Right hindlimb (tissue), 1 donor: Measurements from ENCODE around the gene IGBP1.
"Not testable (repeated sequence)": the region's sequence is repeated elsewhere in the genome, so short reads cannot be mapped to it uniquely, and the experiment has no call there.

Source experiments
- DNase-seq: peaks from one replicate; pipeline ENCODE4 v3.0.0-alpha.2; 2018

The IGBP1 gene

DNA sequence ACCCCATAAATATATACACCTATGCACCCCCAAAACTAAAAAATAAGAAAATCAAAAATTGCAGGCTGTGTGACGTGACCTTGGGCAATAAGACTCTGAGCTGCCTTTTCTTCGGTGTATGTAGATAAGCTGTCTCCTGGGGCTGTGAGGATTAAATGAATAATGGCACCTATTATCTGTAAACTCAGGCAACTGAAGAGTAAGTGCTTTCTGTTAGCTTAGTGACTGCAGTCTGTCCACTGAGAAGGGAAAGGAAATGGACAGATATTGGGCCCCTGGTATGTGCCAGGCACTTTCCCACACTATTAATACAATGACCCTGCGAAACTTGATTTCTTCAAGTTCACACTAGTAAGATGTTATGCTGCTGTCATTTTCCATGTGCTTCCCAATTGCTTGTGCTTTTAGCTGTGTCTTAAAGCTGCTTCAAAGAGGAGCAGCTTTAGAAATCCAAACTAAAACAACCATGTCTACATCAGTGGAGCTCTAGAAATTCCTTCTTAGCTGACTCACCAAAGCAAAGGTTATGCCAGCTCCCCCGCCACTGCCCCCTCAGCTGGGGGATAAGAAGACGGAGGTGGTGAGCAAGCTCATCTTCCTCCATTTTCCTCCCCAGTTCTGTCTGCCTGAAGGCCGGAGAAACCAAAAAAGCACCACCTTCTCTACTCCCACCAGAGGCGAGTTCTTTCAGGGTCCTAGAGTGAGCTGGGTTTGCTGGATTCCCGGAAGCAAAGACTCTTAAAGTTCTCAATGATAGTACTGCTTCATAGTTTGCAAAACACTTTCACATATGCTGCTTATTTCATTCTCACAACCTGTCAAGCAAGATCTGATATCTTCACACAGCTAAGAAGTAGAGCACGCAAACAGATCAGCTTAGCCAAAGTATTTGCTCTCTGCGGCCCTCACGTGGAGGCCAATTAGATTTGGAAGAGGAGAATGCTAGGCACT, 35.3 kb downstream of the IGBP1 start:
- DNase-seq: peak; percentile 33

DNA sequence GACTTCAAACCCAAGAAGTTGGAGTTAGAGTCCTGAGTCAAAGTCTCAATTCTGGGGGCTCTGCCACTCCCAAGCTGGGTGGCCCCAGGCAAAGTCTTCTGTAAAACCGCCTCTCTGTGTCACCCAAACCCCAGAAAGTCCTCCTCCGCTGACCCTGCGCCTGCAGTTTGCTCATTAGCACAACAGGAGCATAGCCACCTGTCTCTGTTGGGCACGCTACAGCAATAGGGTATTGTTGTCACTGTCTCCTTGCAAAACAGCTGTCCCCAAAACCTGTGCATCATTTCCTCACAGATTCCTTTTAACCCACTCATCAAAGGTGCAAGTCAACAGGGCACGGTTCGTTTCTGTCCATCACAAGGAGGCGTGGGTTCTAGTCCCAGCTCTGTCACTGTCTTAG, 36.0 kb downstream of the IGBP1 start:
- no peak for DNase-seq

DNA sequence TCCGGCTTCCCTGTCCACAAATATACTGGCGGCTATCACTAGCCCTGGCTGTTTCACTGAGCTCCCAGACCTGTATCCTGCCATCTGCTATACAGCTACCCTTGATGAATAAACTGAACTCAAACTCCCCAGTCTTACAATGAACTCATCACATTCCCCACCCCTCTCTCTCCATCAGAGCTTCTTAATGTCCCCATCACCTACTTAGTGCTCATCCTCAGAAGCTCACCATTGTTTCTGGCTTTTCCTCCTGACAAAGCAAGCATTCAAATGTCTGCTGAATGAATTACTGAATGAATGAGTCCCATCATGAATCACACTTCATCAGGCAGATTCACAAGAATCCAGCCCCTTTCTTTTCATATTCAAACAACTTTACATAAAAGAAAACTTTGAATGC, 38.4 kb downstream of the IGBP1 start:
- DNase-seq: no peak

- no peak for DNase-seq
Measured at GRCh38 chrX:70172221-70172620, 39.0 kb downstream of the IGBP1 start.

DNA sequence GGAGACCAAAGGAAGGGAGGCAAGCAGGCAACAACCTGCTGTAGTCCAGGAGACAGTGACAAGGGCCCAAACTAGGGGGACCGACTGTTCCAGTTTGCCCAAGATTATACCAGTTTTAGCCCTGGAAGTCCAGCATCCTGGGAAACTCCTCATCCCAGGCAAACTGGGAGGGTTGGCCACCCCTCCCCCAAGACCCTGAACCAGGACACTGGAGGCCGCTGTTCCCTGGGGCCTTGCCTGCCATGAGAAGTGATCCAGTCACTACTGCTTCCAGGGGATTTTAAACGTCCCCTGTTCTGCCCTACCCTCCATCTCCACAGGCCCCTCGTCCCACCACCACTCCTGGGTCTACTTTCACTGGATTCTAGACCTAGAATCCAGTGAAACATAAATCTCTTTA, 39.7 kb downstream of the IGBP1 start:
- DNase-seq: no peak

- no peak for DNase-seq
Measured at GRCh38 chrX:70174754-70175153, 41.5 kb downstream of the IGBP1 start.

- DNase-seq: no peak
Measured at GRCh38 chrX:70175338-70175737, 42.1 kb downstream of the IGBP1 start.

GRCh38 chrX:70176938-70177533, 43.8 kb downstream of the IGBP1 start, which contains the start of gene DGAT2L6:
Gene DGAT2L6, plus strand, starts transcription at chrX:70177483. Its CDS starts 100 bp downstream, at chrX:70177583.
- DNase-seq: no peak

DNA sequence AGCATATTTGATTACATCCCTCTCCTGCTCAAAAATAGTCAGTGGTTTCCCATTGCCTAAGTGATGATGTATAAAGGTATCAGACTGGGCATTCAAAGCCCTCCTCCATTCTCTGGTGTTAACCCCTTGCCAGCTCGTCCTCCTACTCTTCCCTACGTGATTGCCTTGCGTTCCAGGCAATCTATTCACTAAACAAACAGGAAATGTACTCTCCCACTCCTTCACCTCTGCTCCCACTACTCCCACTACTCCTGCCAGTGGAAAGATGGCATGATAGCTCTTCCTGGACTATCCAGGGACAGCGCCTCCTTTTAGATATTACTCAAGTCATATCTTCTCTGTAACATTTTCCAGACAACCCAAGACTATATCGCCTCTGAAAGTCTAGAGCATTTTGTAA, 49.8 kb downstream of the IGBP1 start:
- no peak for DNase-seq

- DNase-seq: no peak
Measured at GRCh38 chrX:70190225-70190624, 57.0 kb downstream of the IGBP1 start.

GRCh38 chrX:70196961-70197720, 63.9 kb downstream of the IGBP1 start:
- no peak for DNase-seq

DNA sequence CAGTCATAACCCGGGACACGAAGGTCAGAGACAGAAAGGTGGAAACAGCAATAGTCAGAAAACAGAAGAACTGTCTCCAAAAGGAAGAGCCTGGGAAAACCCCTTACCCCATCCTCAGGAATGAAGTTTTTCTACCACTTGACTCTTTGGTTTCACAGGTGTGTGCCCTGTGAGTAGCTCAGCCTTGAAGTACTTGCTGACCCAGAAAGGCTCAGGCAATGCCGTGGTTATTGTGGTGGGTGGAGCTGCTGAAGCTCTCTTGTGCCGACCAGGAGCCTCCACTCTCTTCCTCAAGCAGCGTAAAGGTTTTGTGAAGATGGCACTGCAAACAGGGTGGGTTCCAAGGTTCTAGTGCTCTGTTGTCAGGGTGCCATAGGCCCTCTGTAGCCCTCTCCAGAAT, 68.5 kb downstream of the IGBP1 start:
- DNase-seq: no peak

- DNase-seq: no peak
Measured at GRCh38 chrX:70208479-70208878, 75.2 kb downstream of the IGBP1 start.

DNA sequence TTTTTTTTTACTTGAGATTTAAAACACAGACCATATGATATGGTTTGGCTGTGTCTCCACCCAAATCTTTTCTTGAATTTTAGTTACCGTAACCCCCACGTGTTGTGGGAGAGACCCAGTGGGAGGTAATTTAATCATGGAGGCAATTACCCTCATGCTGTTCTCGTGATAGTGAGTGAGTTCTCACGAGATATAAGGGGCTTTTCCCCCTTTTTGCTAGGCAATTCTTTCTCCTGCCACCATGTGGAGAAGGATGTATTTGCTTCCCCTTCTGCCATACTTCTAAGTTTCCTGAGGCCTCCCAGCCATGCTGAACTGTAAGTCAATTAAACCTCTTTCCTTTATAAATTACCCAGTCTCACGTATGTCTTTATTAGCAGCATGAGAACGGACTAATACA, 76.3 kb downstream of the IGBP1 start:
- not testable (repeated sequence) for DNase-seq
